OCI-LY1 (cell line): Measurements from ENCODE around the gene SPOCK2.

ENCODE experiments used
- H2AFZ ChIP-seq: fragments of 200-600 bp; sonication (generic), shearing (Covaris generic); 2 replicates; pipeline ENCODE4 v1.6.0; 2014; ENCODE audit warnings: antibody characterized with exemption, mild to moderate bottlenecking, low read length
- H3F3A ChIP-seq: fragments of 200-600 bp; sonication (generic), shearing (Covaris generic); 2 replicates; pipeline ENCODE4 v1.6.0; 2014; ENCODE audit warnings: mild to moderate bottlenecking, antibody characterized with exemption, low read length, moderate library complexity; ENCODE audit not compliant: insufficient read depth
- H3K27ac ChIP-seq: fragments of 200-600 bp; sonication (generic); 2 replicates; pipeline ENCODE4 v1.5.1; 2014; ENCODE audit warnings: low read length, mixed run types, mild to moderate bottlenecking, low read depth; ENCODE audit not compliant: poor library complexity, severe bottlenecking
- H3K27me3 ChIP-seq: fragments of 200-600 bp; sonication (generic); 2 replicates; pipeline ENCODE4 v1.6.0; 2014; ENCODE audit warnings: antibody characterized with exemption, mild to moderate bottlenecking, low read length, moderate library complexity; ENCODE audit not compliant: insufficient read depth
- H3K36me3 ChIP-seq: fragments of 200-600 bp; sonication (generic); 2 replicates; pipeline ENCODE4 v1.6.1; 2014; ENCODE audit warnings: mild to moderate bottlenecking, antibody characterized with exemption, low read length, moderate library complexity, mixed read lengths; ENCODE audit not compliant: insufficient read depth
- H3K4me1 ChIP-seq: fragments of 200-600 bp; sonication (generic); 2 replicates; pipeline ENCODE4 v1.5.1; 2014; ENCODE audit warnings: mild to moderate bottlenecking, low read length, moderate library complexity; ENCODE audit not compliant: insufficient read depth, severe bottlenecking
- H3K4me2 ChIP-seq: fragments of 200-600 bp; sonication (generic), shearing (Covaris generic); 2 replicates; pipeline ENCODE4 v1.6.1; 2014; ENCODE audit warnings: low read length
- H3K4me3 ChIP-seq: fragments of 200-600 bp; sonication (generic); 2 replicates; pipeline ENCODE4 v1.5.1; 2014; ENCODE audit warnings: low read length, low read depth, mild to moderate bottlenecking, mixed read lengths; ENCODE audit not compliant: poor library complexity, severe bottlenecking
- H3K79me2 ChIP-seq: fragments of 200-600 bp; shearing (Covaris generic); 2 replicates; pipeline ENCODE4 v1.6.1; 2016; ENCODE audit warnings: mixed run types, low read length, mixed read lengths; ENCODE audit not compliant: insufficient read depth
- H3K9ac ChIP-seq: fragments of 200-600 bp; sonication (generic), shearing (Covaris generic); 2 replicates; pipeline ENCODE4 v1.6.1; 2014; ENCODE audit warnings: mild to moderate bottlenecking, low read length, mixed read lengths
- H3K9me2 ChIP-seq: fragments of 200-600 bp; sonication (generic), shearing (Covaris generic); 2 replicates; pipeline ENCODE4 v1.6.1; 2014; ENCODE audit warnings: low read depth, mild to moderate bottlenecking, low read length, mixed read lengths
- H3K9me3 ChIP-seq: fragments of 200-600 bp; shearing (Covaris generic); 2 replicates; pipeline ENCODE4 v1.6.1; 2014; ENCODE audit warnings: low read length, mixed read lengths
- H4K20me1 ChIP-seq: fragments of 200-600 bp; sonication (generic), shearing (Covaris generic); 2 replicates; pipeline ENCODE4 v1.6.0; 2016; ENCODE audit warnings: mild to moderate bottlenecking, low read length; ENCODE audit not compliant: insufficient read depth
- CTCF ChIP-seq: fragments of 200-600 bp; sonication (generic), shearing (Covaris generic); IDR thresholded peaks from 2 replicates; pipeline ENCODE4 v1.5.1; 2017; ENCODE audit warnings: mild to moderate bottlenecking, antibody characterized with exemption, low read length, moderate library complexity, mixed read lengths
- EZH2 ChIP-seq: fragments of 200-600 bp; sonication (generic), shearing (Covaris generic); IDR thresholded peaks from 2 replicates; pipeline ENCODE4 v1.8.0; 2017; ENCODE audit warnings: borderline replicate concordance, mixed run types, mild to moderate bottlenecking, antibody characterized with exemption, low read length, moderate library complexity, mixed read lengths

The SPOCK2 gene

GRCh38 chr10:72059843-72060822 is 28.2 kb downstream of the SPOCK2 start:
- TF ChIP-seq EZH2 (no peak), CTCF (no peak)
- H3K9me3 ChIP-seq: no peaks in the 10 kb centered on the region
- no peaks in the 10 kb centered on the region for H3K79me2 ChIP-seq
- H3K9me2 ChIP-seq: no peaks in the 10 kb centered on the region
- peaks cover 24% of the 10 kb centered on the region for H3K36me3 ChIP-seq
- no peak overlapping the region for H3K27ac ChIP-seq
- H3K4me3 ChIP-seq: no peak overlapping the region
- no peaks in the 10 kb centered on the region for H3K4me1 ChIP-seq
- H2AFZ ChIP-seq: no peak overlapping the region
- H3K9ac ChIP-seq: no peak overlapping the region
- no peaks in the 10 kb centered on the region for H3K27me3 ChIP-seq
- no peaks in the 10 kb centered on the region for H3F3A ChIP-seq
- no peaks in the 10 kb centered on the region for H4K20me1 ChIP-seq
- no peak overlapping the region for H3K4me2 ChIP-seq

- H3K4me1 ChIP-seq: no peaks in the 10 kb centered on the region
- no peaks in the 10 kb centered on the region for H3K79me2 ChIP-seq
- H3F3A ChIP-seq: no peaks in the 10 kb centered on the region
- H3K36me3 ChIP-seq: peaks cover 21% of the 10 kb centered on the region
- no peaks in the 10 kb centered on the region for H3K9me3 ChIP-seq
- H3K9ac ChIP-seq: no peak overlapping the region
- TF ChIP-seq EZH2 (no peak), CTCF (no peak)
- H4K20me1 ChIP-seq: no peaks in the 10 kb centered on the region
- no peaks in the 10 kb centered on the region for H3K27me3 ChIP-seq
- H3K9me2 ChIP-seq: no peaks in the 10 kb centered on the region
- H3K4me2 ChIP-seq: no peak overlapping the region
- H2AFZ ChIP-seq: no peak overlapping the region
- no peak overlapping the region for H3K4me3 ChIP-seq
- H3K27ac ChIP-seq: no peak overlapping the region
Observed at GRCh38 chr10:72058989-72059842, 29.1 kb downstream of the SPOCK2 start.

GRCh38 chr10:72058347-72058898 is 29.9 kb downstream of the SPOCK2 start:
- Histone ChIP-seq H3K9ac (no peak overlapping the region), H3K27ac (no peak overlapping the region), H3F3A (no peaks in the 10 kb centered on the region), H3K9me3 (no peaks in the 10 kb centered on the region), H2AFZ (no peak overlapping the region), H4K20me1 (no peaks in the 10 kb centered on the region), H3K27me3 (peaks cover 4% of the 10 kb centered on the region; the same call in 1 of the 2 replicates), H3K4me3 (no peak overlapping the region), H3K36me3 (peaks cover 13% of the 10 kb centered on the region), H3K4me2 (no peak overlapping the region), H3K4me1 (no peaks in the 10 kb centered on the region), H3K79me2 (no peaks in the 10 kb centered on the region), H3K9me2 (no peaks in the 10 kb centered on the region)
- TF ChIP-seq CTCF (no peak), EZH2 (no peak)
